ENCODE data around the gene GAGE12G.
"Not testable (repeated sequence)": the region's sequence is repeated elsewhere in the genome, so short reads cannot be mapped to it uniquely, and the experiment has no call there.

DNA sequence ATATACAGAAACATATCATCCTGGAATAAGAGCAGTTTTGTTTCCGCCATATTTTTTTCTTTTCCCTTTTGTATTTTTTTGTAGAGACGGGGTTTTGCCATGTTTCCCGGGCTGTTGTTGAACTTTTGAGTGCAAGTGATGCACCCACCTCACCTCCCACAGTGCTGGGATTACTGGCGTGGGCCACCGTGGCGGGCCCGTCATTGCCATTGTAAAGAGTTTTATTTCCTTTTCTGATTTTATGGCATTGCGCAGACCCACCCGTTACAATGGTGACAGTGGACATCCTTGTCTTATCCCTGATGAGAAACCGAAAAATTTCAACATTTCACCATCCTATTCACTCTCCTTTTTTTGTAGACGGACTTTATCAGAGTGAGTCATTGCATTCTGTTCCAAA, 1.5 kb upstream of the GAGE12G start:
- TF ChIP-seq, protein P1, sequence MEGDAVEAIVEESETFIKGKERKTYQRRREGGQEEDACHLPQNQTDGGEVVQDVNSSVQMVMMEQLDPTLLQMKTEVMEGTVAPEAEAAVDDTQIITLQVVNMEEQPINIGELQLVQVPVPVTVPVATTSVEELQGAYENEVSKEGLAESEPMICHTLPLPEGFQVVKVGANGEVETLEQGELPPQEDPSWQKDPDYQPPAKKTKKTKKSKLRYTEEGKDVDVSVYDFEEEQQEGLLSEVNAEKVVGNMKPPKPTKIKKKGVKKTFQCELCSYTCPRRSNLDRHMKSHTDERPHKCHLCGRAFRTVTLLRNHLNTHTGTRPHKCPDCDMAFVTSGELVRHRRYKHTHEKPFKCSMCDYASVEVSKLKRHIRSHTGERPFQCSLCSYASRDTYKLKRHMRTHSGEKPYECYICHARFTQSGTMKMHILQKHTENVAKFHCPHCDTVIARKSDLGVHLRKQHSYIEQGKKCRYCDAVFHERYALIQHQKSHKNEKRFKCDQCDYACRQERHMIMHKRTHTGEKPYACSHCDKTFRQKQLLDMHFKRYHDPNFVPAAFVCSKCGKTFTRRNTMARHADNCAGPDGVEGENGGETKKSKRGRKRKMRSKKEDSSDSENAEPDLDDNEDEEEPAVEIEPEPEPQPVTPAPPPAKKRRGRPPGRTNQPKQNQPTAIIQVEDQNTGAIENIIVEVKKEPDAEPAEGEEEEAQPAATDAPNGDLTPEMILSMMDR (conservative IDR thresholded peaks at IDR 0.05) = not testable (repeated sequence)
- not testable (repeated sequence) for TF ChIP-seq EZH2 (IDR thresholded peaks at IDR 0.05; ENCODE audit: low read depth)
